A673 (cell line): ENCODE measurements around the gene PLCB2.

Source experiments
- CTCF ChIP-seq: fragments of 300-800, 200-600 bp; sonication (generic); conservative IDR thresholded peaks from 2 replicates; pipeline ENCODE4 v1.5.1; 2017; ENCODE audit warnings: low read depth, mild to moderate bottlenecking, antibody characterized with exemption, low read length, moderate library complexity, mixed read lengths
- EZH2 ChIP-seq: fragments of 200-600 bp; sonication (generic); IDR thresholded peaks from 2 replicates; pipeline ENCODE4 v1.6.1; 2017; ENCODE audit warnings: borderline replicate concordance, low read depth, mild to moderate bottlenecking, mixed read lengths, antibody characterized with exemption, low read length; ENCODE audit not compliant: poor library complexity, severe bottlenecking

- TF ChIP-seq EZH2 (no peak), CTCF (peak; percentile 92)
Observed at GRCh38 chr15:40320931-40321371, 13.2 kb upstream of the PLCB2 start.
